ENCODE results near the gene PTPRG. TPM values are rescaled to one million over a fixed set of nuclear protein-coding genes. Genes with fewer than 3 reads are reported as not detected.

Gene PTPRG
- total and polyA plus RNA-seq, 2 of the 13 experiments (the other 11 are each of a cell fraction or from before 2014, with no cell fraction given) = 8.0 to 25.3 TPM

- H3K9ac ChIP-seq (ENCODE audit: insufficient read depth, low read depth, low read length) = no peak overlapping the region
- no peaks in the 10 kb centered on the region; a peak in 1 of 5 replicates for H3K36me3 ChIP-seq (replicated peaks in 1 of 2; ENCODE audit: control insufficient read depth in 1 of 2, insufficient read depth in 2 of 2, low read length in 2 of 2)
- TF ChIP-seq HBP1 (CRISPR knock-in tag; IDR thresholded peaks at IDR 0.05; ENCODE audit: low read depth) = no peak
- no peak for TF ChIP-seq ISL2 (CRISPR knock-in tag; IDR thresholded peaks at IDR 0.05)
- no peak for TF ChIP-seq ZXDC (CRISPR knock-in tag; IDR thresholded peaks at IDR 0.05)
- no peak for TF ChIP-seq AGO2 (optimal IDR thresholded peaks at IDR 0.05; ENCODE audit: low read depth, low read length)
- no peak for TF ChIP-seq SOX5 (CRISPR knock-in tag; IDR thresholded peaks at IDR 0.05; ENCODE audit: borderline replicate concordance)
- TF ChIP-seq ZNF468 (CRISPR knock-in tag; IDR thresholded peaks at IDR 0.05) = no peak
- no peak for TF ChIP-seq ZFP90 (CRISPR knock-in tag; IDR thresholded peaks at IDR 0.05; ENCODE audit: borderline replicate concordance)
- TF ChIP-seq MATR3 (CRISPR knock-in tag; IDR thresholded peaks at IDR 0.05) = no peak
- TF ChIP-seq MLX (CRISPR knock-in tag; IDR thresholded peaks at IDR 0.05) = no peak
- no peak for TF ChIP-seq SKI (IDR thresholded peaks at IDR 0.05; ENCODE audit: partially characterized antibody)
- no peak for TF ChIP-seq ZNF790 (CRISPR knock-in tag; IDR thresholded peaks at IDR 0.05; ENCODE audit: borderline replicate concordance)
- TF ChIP-seq ETS1 (CRISPR knock-in tag; IDR thresholded peaks at IDR 0.05) = no peak
- no peak for TF ChIP-seq FOSL2 (CRISPR knock-in tag; IDR thresholded peaks at IDR 0.05)
- in situ Hi-C loops (cut with HindIII; ENCODE audit: extremely low pct_ligation_motif_present, low pct_unique_long_range_greater_than_20kb) (no loop called here), intact Hi-C loops (cut with micrococcal nuclease; ENCODE audit: unreplicated experiment) (no loop called here)
- H2AFZ ChIP-seq (ENCODE audit: low read length) = no peak overlapping the region
- no peaks in the 10 kb centered on the region for H3K9me3 ChIP-seq (ENCODE audit: low read length)
- no peak overlapping the region for H3K4me3 ChIP-seq (replicated peaks in 1 of 3; ENCODE audit: insufficient read depth in 1 of 3, low read depth in 2 of 3, low read length in 3 of 3)
- WGBS (ENCODE audit: low lambda C conversion rate) = 100% methylated on average over 2 of the region's 2 CpGs
- ChIA-PET POLR2A (no interaction called here), CTCF (ENCODE audit: low intra/inter-chr PET ratio, low total read pairs) (no interaction called here)
- H3K27ac ChIP-seq (ENCODE audit: extremely low read length, insufficient read depth, low read length) = no peak overlapping the region
- peaks cover 10% of the 10 kb centered on the region for H3K79me2 ChIP-seq (ENCODE audit: insufficient read depth, low read length)
- DNase-seq (ENCODE audit: low spot score) (no peak), ATAC-seq (no peak), FAIRE-seq (no peak)
- no peaks in the 10 kb centered on the region for H4K20me1 ChIP-seq (ENCODE audit: insufficient read depth, low read length)
- H3K27me3 ChIP-seq (ENCODE audit: control insufficient read depth in 1 of 2, insufficient read depth in 2 of 2, low read length in 2 of 2) = no peaks in the 10 kb centered on the region
- BruUV-seq (replicated peaks) = no TSS peak
- no peak overlapping the region for H3K4me2 ChIP-seq (ENCODE audit: low read depth, low read length)
- H3K4me1 ChIP-seq (ENCODE audit: insufficient read depth, low read length) = no peaks in the 10 kb centered on the region
Observed at GRCh38 chr3:61664105-61664482, 102.7 kb downstream of the PTPRG start.

All from HepG2 (cell line).